ENCODE results near the gene IL1RL2.

- TF ChIP-seq EP300 (IDR thresholded peaks at IDR 0.05) (no peak), POLR2A (IDR thresholded peaks at IDR 0.05) (no peak), POLR2AphosphoS5 (IDR thresholded peaks at IDR 0.05) (no peak)
- TF ChIP-seq, protein P1, sequence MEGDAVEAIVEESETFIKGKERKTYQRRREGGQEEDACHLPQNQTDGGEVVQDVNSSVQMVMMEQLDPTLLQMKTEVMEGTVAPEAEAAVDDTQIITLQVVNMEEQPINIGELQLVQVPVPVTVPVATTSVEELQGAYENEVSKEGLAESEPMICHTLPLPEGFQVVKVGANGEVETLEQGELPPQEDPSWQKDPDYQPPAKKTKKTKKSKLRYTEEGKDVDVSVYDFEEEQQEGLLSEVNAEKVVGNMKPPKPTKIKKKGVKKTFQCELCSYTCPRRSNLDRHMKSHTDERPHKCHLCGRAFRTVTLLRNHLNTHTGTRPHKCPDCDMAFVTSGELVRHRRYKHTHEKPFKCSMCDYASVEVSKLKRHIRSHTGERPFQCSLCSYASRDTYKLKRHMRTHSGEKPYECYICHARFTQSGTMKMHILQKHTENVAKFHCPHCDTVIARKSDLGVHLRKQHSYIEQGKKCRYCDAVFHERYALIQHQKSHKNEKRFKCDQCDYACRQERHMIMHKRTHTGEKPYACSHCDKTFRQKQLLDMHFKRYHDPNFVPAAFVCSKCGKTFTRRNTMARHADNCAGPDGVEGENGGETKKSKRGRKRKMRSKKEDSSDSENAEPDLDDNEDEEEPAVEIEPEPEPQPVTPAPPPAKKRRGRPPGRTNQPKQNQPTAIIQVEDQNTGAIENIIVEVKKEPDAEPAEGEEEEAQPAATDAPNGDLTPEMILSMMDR (IDR thresholded peaks at IDR 0.05) = no peak
These were observed at the start of gene IL1RL2 for GRCh38 chr2:102186791-102187495.

All from gastroesophageal sphincter (tissue), 3 donors.